K562 (cell line): ENCODE measurements around the gene NUP85.

Experiments used
- CREB1 ChIP-seq, 2 experiments: sonication (generic) in 1 of 2; formaldehyde crosslinking in 1 of 2; IDR thresholded peaks; 2 replicates each; pipeline versions ENCODE4 v1.6.1 to v1.8.0; 2012 to 2022; ENCODE audit warnings: inconsistent platforms in 1 of 2, mild to moderate bottlenecking in 1 of 2, missing genetic modification reagents in 1 of 2, moderate library complexity in 1 of 2
- KLF10 ChIP-seq: fragments of 250-450 bp; sonication (Bioruptor Pico); IDR thresholded peaks from 2 replicates; pipeline ENCODE4 v1.6.1; 2021; ENCODE audit warnings: matching md5 sums
- PML ChIP-seq: IDR thresholded peaks from 2 replicates; pipeline ENCODE4 v1.6.1; 2012; ENCODE audit warnings: low read length, inconsistent platforms
- TF ChIP-seq, protein P1 (sequence below), 3 experiments: IDR thresholded peaks in 2 of 3; conservative IDR thresholded peaks in 1 of 3; 2 replicates each; pipeline ENCODE4 v1.5.1; 2011 to 2012; ENCODE audit warnings: low read length in 3 of 3, mild to moderate bottlenecking in 3 of 3, control low read depth in 2 of 3, improper control_type of control experiment in 1 of 3, inconsistent platforms in 1 of 3, low read depth in 1 of 3, mixed read lengths in 1 of 3, moderate library complexity in 1 of 3; ENCODE audit not compliant: insufficient read depth in 2 of 3

DNA sequence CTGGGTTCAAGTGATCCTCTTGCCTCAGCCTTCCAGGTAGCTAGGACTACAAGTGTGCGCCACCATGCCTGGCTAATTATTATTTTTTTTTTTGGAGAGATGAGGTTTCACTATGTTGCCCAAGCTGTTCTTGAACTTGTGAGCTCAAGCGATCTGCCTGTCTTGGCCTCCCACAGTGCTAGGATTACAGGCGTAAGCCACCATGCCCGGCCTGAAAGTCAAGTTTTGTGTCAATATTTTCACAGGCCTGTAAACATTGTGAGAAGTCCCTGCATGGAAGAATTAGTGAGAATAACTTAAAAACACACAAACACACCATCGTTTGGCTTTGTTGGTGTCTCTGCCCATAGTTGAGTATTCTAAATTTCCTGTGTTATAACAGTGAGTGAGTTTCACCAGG, 22.2 kb downstream of the NUP85 start:
- no peak for TF ChIP-seq PML
- TF ChIP-seq, protein P1, sequence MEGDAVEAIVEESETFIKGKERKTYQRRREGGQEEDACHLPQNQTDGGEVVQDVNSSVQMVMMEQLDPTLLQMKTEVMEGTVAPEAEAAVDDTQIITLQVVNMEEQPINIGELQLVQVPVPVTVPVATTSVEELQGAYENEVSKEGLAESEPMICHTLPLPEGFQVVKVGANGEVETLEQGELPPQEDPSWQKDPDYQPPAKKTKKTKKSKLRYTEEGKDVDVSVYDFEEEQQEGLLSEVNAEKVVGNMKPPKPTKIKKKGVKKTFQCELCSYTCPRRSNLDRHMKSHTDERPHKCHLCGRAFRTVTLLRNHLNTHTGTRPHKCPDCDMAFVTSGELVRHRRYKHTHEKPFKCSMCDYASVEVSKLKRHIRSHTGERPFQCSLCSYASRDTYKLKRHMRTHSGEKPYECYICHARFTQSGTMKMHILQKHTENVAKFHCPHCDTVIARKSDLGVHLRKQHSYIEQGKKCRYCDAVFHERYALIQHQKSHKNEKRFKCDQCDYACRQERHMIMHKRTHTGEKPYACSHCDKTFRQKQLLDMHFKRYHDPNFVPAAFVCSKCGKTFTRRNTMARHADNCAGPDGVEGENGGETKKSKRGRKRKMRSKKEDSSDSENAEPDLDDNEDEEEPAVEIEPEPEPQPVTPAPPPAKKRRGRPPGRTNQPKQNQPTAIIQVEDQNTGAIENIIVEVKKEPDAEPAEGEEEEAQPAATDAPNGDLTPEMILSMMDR (IDR thresholded peaks at IDR 0.05 in 2 of 3, conservative IDR thresholded peaks at IDR 0.05 in 1 of 3; ENCODE audit: insufficient read depth in 2 of 3, low read depth in 1 of 3, low read length in 3 of 3) = no peak
- no peak for TF ChIP-seq KLF10 (CRISPR knock-in tag)
- no peak for TF ChIP-seq CREB1 (IDR thresholded peaks at IDR 0.05)
- no peak for TF ChIP-seq CREB1 (CRISPR knock-in tag; IDR thresholded peaks at IDR 0.05)
